PFSK-1 (cell line): ENCODE measurements around the gene NACC2.

Experiments used
- FOXP2 ChIP-seq: optimal IDR thresholded peaks from 2 replicates; pipeline ENCODE3; 2011; ENCODE audit warnings: borderline replicate concordance, control low read depth, inconsistent platforms; ENCODE audit not compliant: insufficient read depth; ENCODE audit errors: extremely low read length, extremely low read depth
- POLR2AphosphoS5 ChIP-seq: IDR thresholded peaks from 2 replicates; pipeline ENCODE4 v1.6.1; 2012; ENCODE audit warnings: low read depth, mild to moderate bottlenecking, control low read depth, low read length, moderate library complexity
- REST ChIP-seq, 2 experiments: IDR thresholded peaks; 2 replicates each; pipeline versions ENCODE4 v1.6.1 to v1.8.0; 2011 to 2012; ENCODE audit warnings: low read depth in 2 of 2, low read length in 2 of 2, control low read depth in 1 of 2, inconsistent platforms in 1 of 2, mild to moderate bottlenecking in 1 of 2, moderate library complexity in 1 of 2; ENCODE audit not compliant: insufficient read depth in 1 of 2
- SIN3A ChIP-seq: IDR thresholded peaks from 2 replicates; pipeline ENCODE4 v1.6.1; 2012; ENCODE audit warnings: mild to moderate bottlenecking, low read length, moderate library complexity, borderline replicate concordance; ENCODE audit not compliant: insufficient read depth
- TAF1 ChIP-seq: IDR thresholded peaks from 2 replicates; pipeline ENCODE4 v1.6.1; 2012; ENCODE audit warnings: low read length, control low read depth, borderline replicate concordance; ENCODE audit not compliant: insufficient read depth

GRCh38 chr9:135993765-135994500, 101.2 kb downstream of the NACC2 start:
- TF ChIP-seq TAF1 (no peak), POLR2AphosphoS5 (no peak), REST (IDR thresholded peaks at IDR 0.05; ENCODE audit: insufficient read depth in 1 of 2, low read depth in 2 of 2, low read length in 2 of 2) (no peak), SIN3A (no peak), FOXP2 (no peak)
